Spleen (tissue), 11 donors: Measurements from ENCODE around the gene S100A14. TPM values are rescaled to one million over a fixed set of nuclear protein-coding genes. Genes with fewer than 3 reads are reported as not detected.

Experiments used
- DNase-seq: peaks from one replicate; pipeline ENCODE4 v3.0.0-alpha.2; 2020
- H3K27ac ChIP-seq, 8 donors: fragments of 200-600 bp; sonication (generic) in 7 of 8; 1 replicate in 4 of 8; 2 replicates in 4 of 8; pipeline versions ENCODE4 v1.5.0 to v1.8.0; 2016 to 2021; ENCODE audit warnings: inconsistent platforms in 4 of 8, mild to moderate bottlenecking in 4 of 8, moderate library complexity in 1 of 8
- H3K27me3 ChIP-seq, 7 donors: fragments of 200-600 bp; sonication (generic) in 6 of 7; replicated peaks in 1 of 7; 1 replicate in 4 of 7; 2 replicates in 3 of 7; pipeline versions ENCODE4 v1.5.0 to v1.8.0; 2016 to 2021; ENCODE audit warnings: inconsistent platforms in 3 of 7, mild to moderate bottlenecking in 1 of 7
- H3K36me3 ChIP-seq, 6 donors: fragments of 200-600 bp; sonication (generic) in 5 of 6; 1 replicate in 4 of 6; 2 replicates in 2 of 6; pipeline versions ENCODE4 v1.5.0 to v1.8.0; 2016 to 2021; ENCODE audit warnings: inconsistent platforms in 2 of 6
- H3K4me1 ChIP-seq, 6 donors: fragments of 200-600 bp; sonication (generic) in 5 of 6; 1 replicate in 3 of 6; 2 replicates in 3 of 6; pipeline versions ENCODE4 v1.5.0 to v1.8.0; 2016 to 2021; ENCODE audit warnings: inconsistent platforms in 3 of 6
- H3K4me3 ChIP-seq, 8 donors: fragments of 200-600 bp; sonication (generic) in 7 of 8; 1 replicate in 4 of 8; 2 replicates in 4 of 8; pipeline versions ENCODE4 v1.5.0 to v1.8.0; 2016 to 2021; ENCODE audit warnings: inconsistent platforms in 4 of 8, mild to moderate bottlenecking in 4 of 8, moderate library complexity in 2 of 8
- H3K9me3 ChIP-seq, 8 donors: fragments of 200-600 bp; sonication (generic) in 7 of 8; 1 replicate in 4 of 8; 2 replicates in 4 of 8; pipeline versions ENCODE4 v1.5.0 to v1.8.0; 2016 to 2021; ENCODE audit warnings: inconsistent platforms in 4 of 8
- POLR2A ChIP-seq, 3 donors: fragments of 450-650 bp; IDR thresholded peaks; one replicate each; pipeline ENCODE4 v1.5.1; 2017; ENCODE audit warnings: antibody characterized with exemption in 3 of 3, mild to moderate bottlenecking in 1 of 3
- POLR2AphosphoS5 ChIP-seq, 3 donors: sonication (generic); formaldehyde crosslinking; IDR thresholded peaks; one replicate each; pipeline ENCODE4 v1.5.1; 2017; ENCODE audit warnings: antibody characterized with exemption in 3 of 3
- WGBS, 5 donors: extraction: QIAGEN DNeasy Blood & Tissue Kit in 3 of 5; methylation state at CpG; one replicate each; pipeline versions ENCODE4 v1.1.5 to v1.1.7; 2013 to 2018; 5-methylcytosine and 5-hydroxymethylcytosine counted together
- intact Hi-C: fragments of 100-400 bp; cut with DNase I; formaldehyde crosslinking; loops from one replicate; pipeline ENCODE4 v1.15.0; 2023; ENCODE audit warnings: low total_unique reads
- polyA plus RNA-seq, 3 donors: library from polyadenylated mRNA; stranded (reverse); fragments of 200-250 nt; gene quantifications; one replicate each; pipeline ENCODE4 v1.2.1, GENCODE V29; 2013
- total RNA-seq, 7 donors: library from RNA; depleted of rRNA in 3 of 7; stranded (reverse); fragments of >200 nt in 3 of 7; fragmentation: NEBNext Ultra II Directional in 4 of 7; extraction: Animal tissue kit (Norgen Biotek cat#: 25700) in 4 of 7; gene quantifications; one replicate each; pipeline versions ENCODE4 v1.1.0 to v1.2.1, GENCODE V29; 2016 to 2021
- TF ChIP-seq, protein P1 (sequence below), 11 experiments: fragments of 200-600 bp in 7 of 11; fragments of 450-650 bp in 4 of 11; sonication (generic) in 4 of 11; IDR thresholded peaks in 8 of 11; conservative IDR thresholded peaks in 3 of 11; 1 replicate in 7 of 11; 2 replicates in 4 of 11; pipeline versions ENCODE4 v1.4.0 to v1.8.0; 2016 to 2021; ENCODE audit warnings: antibody characterized with exemption in 11 of 11, inconsistent platforms in 4 of 11, mild to moderate bottlenecking in 1 of 11
- donor health status: healthy with polysubstance abuse.
- donor health status: DM: no; HTN: no; CAD: no; lungs with moderate emphysema.
- donor health status: DM: no; HTN: no; CAD: no.
- donor health status: Bipolar disorder and iron deficiency.
- donor health status: healthy.
- donor health status: DM: no; HTN: no; CAD: no.
- donor health status: DM: yes; HTN: yes; CAD: no.

Gene S100A14
- total and polyA plus RNA-seq, 10 donors = 0.28 to 3.0 (median 1.0) TPM; not detected in 3

- peak overlapping the region in 6 of 8 donors; percentile 30 to 65 (median 42) for H3K4me3 ChIP-seq
- intact Hi-C loops = no loop called here
Observed at GRCh38 chr1:153607381-153607780, 8.7 kb downstream of the S100A14 start.

GRCh38 chr1:153606194-153606593 is 9.9 kb downstream of the S100A14 start:
- Histone ChIP-seq H3K27ac (peak overlapping the region in 4 of 8 donors; percentile 88 to 95 (median 89)), H3K9me3 (no peaks in the 10 kb centered on the region), H3K36me3 (peaks cover 0 to 26% (median 0%) of the 10 kb centered on the region in 6 donors), H3K4me3 (no peak overlapping the region), H3K27me3 (no peaks in the 10 kb centered on the region), H3K4me1 (peaks cover 5 to 60% (median 27%) of the 10 kb centered on the region in 6 donors)
- TF ChIP-seq POLR2A (IDR thresholded peaks at IDR 0.05) (no peak), POLR2AphosphoS5 (IDR thresholded peaks at IDR 0.05) (no peak)
- TF ChIP-seq, protein P1, sequence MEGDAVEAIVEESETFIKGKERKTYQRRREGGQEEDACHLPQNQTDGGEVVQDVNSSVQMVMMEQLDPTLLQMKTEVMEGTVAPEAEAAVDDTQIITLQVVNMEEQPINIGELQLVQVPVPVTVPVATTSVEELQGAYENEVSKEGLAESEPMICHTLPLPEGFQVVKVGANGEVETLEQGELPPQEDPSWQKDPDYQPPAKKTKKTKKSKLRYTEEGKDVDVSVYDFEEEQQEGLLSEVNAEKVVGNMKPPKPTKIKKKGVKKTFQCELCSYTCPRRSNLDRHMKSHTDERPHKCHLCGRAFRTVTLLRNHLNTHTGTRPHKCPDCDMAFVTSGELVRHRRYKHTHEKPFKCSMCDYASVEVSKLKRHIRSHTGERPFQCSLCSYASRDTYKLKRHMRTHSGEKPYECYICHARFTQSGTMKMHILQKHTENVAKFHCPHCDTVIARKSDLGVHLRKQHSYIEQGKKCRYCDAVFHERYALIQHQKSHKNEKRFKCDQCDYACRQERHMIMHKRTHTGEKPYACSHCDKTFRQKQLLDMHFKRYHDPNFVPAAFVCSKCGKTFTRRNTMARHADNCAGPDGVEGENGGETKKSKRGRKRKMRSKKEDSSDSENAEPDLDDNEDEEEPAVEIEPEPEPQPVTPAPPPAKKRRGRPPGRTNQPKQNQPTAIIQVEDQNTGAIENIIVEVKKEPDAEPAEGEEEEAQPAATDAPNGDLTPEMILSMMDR (IDR thresholded peaks at IDR 0.05 in 8 of 11, conservative IDR thresholded peaks at IDR 0.05 in 3 of 11) = no peak
- peak; percentile 22 for DNase-seq
- intact Hi-C loops = no loop called here
- WGBS, 5 donors = 84 to 93% (median 91%) methylated on average over 11 of the region's 11 CpGs

More at GRCh38 chr1:153607381-153607780, 8.7 kb downstream of the S100A14 start:
- peak overlapping the region in 7 of 8 donors; percentile 85 to 95 (median 88) for H3K27ac ChIP-seq
- peaks cover 5 to 55% (median 27%) of the 10 kb centered on the region in 6 donors for H3K4me1 ChIP-seq
- no peaks in the 10 kb centered on the region for H3K27me3 ChIP-seq
- TF ChIP-seq POLR2A (IDR thresholded peaks at IDR 0.05) (no peak), POLR2AphosphoS5 (IDR thresholded peaks at IDR 0.05) (no peak)
- TF ChIP-seq, protein P1 (IDR thresholded peaks at IDR 0.05 in 8 of 11, conservative IDR thresholded peaks at IDR 0.05 in 3 of 11) = no peak
- DNase-seq = peak; percentile 64
- H3K9me3 ChIP-seq = no peaks in the 10 kb centered on the region
- WGBS, 5 donors = 64 to 84% (median 80%) methylated on average over 4 to 8 of the region's 8 CpGs
- H3K36me3 ChIP-seq = peaks cover 0 to 26% (median 0%) of the 10 kb centered on the region in 6 donors

GRCh38 chr1:153602749-153603148 is 13.4 kb downstream of the S100A14 start:
- no peak for TF ChIP-seq POLR2AphosphoS5 (IDR thresholded peaks at IDR 0.05)
- TF ChIP-seq, protein P1 (IDR thresholded peaks at IDR 0.05 in 8 of 11, conservative IDR thresholded peaks at IDR 0.05 in 3 of 11) = no peak
- no peak for TF ChIP-seq POLR2A (IDR thresholded peaks at IDR 0.05)
- Histone ChIP-seq H3K4me1 (peaks cover 12 to 64% (median 24%) of the 10 kb centered on the region in 6 donors), H3K36me3 (peaks cover 0 to 26% (median 0%) of the 10 kb centered on the region in 6 donors), H3K9me3 (no peaks in the 10 kb centered on the region), H3K4me3 (no peak overlapping the region), H3K27me3 (no peaks in the 10 kb centered on the region), H3K27ac (no peak overlapping the region)
- 82 to 90% (median 85%) methylated on average over 6 of the region's 6 CpGs for WGBS, 5 donors
- DNase-seq = no peak
- intact Hi-C loops = no loop called here

- WGBS, 5 donors = 86 to 91% (median 87%) methylated on average over 7 of the region's 7 CpGs
- TF ChIP-seq, protein P1 (IDR thresholded peaks at IDR 0.05 in 8 of 11, conservative IDR thresholded peaks at IDR 0.05 in 3 of 11) = no peak
- TF ChIP-seq POLR2AphosphoS5 (IDR thresholded peaks at IDR 0.05) (no peak), POLR2A (IDR thresholded peaks at IDR 0.05) (no peak)
Observed at GRCh38 chr1:153599847-153600246, 16.3 kb downstream of the S100A14 start.

More at GRCh38 chr1:153599847-153600246, 16.3 kb downstream of the S100A14 start:
- intact Hi-C loops = no loop called here
- H3K9me3 ChIP-seq = no peaks in the 10 kb centered on the region
- H3K36me3 ChIP-seq = no peaks in the 10 kb centered on the region
- H3K4me3 ChIP-seq = no peak overlapping the region
- DNase-seq = no peak
- no peaks in the 10 kb centered on the region for H3K27me3 ChIP-seq
- H3K27ac ChIP-seq = peak overlapping the region in 4 of 8 donors; percentile 84 to 89 (median 85)
- H3K4me1 ChIP-seq = peaks cover 11 to 51% (median 20%) of the 10 kb centered on the region in 6 donors
